Fibroblast of peridontal ligament (primary cell): ENCODE results near the gene SCN7A.
"Not testable (repeated sequence)": the region's sequence is repeated elsewhere in the genome, so short reads cannot be mapped to it uniquely, and the experiment has no call there.

Experiments used
- DNase-seq: peaks from one replicate; pipeline ENCODE4 v3.0.0-alpha.2; 2010; ENCODE audit errors: extremely low read depth

SCN7A gene

GRCh38 chr2:166454006-166454595 is 39.9 kb downstream of the SCN7A start:
- DNase-seq: no peak

DNA sequence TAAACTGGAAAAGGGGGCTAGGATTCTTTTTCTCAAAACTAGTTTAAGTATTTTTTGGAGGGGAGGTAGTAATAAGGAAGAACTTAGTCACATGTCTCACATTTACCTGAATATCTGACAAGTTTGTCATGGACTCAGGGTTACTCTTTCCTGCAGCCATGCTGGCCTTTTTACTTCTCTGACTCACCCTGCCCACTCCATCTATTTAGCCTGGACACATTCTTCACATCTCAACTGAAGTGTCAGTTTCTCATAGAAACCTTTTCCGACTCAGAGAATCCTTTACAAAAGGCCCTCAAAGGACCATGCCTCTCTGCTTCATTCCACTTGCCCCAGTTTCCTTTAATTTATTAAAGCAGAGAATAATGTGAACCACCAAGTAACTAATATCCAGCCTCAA is 42.6 kb downstream of the SCN7A start:
- DNase-seq: no peak

GRCh38 chr2:166449439-166449838 is 44.6 kb downstream of the SCN7A start:
- DNase-seq: no peak

GRCh38 chr2:166448106-166448505 is 45.9 kb downstream of the SCN7A start:
- no peak for DNase-seq

DNA sequence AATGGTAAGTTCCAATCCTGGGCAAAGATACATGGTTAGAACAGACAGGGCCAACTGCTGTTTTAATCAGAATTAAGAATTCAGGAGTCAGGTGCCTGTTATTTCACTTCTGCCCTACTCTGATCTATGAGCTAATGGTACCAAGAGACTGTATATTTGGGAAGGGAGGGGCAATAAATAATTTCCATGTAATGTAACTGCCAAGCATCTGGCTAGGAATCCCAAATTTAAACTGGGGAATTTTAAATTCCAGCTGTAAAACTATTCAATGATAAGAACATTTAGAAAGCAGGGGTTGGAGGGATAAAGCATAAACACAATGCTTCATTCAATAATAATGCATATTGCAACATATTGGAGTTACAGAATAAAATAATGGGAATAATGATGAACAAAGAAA is 49.7 kb downstream of the SCN7A start:
- no peak for DNase-seq

- DNase-seq: no peak
These were observed 53.7 kb downstream of the SCN7A start for GRCh38 chr2:166440313-166440712.

DNA sequence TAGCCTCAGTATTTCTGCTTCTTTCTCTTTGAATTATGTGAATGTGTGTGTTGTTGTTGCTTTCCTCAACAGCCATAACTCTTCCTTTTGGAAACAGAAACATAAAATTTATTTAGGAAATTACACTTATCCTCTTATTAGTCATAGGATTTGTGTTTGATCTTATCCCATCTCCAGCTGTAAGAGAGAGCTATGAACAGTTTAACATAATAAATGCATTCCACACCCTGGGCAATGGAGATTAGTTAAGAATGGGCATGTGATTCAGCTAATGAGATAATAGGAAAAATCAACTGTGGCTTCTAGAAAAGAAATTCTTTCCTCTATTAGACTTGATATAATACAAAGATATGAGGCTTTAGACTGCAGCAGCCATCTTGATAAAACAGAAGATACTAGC is 55.0 kb downstream of the SCN7A start:
- no peak for DNase-seq

DNA sequence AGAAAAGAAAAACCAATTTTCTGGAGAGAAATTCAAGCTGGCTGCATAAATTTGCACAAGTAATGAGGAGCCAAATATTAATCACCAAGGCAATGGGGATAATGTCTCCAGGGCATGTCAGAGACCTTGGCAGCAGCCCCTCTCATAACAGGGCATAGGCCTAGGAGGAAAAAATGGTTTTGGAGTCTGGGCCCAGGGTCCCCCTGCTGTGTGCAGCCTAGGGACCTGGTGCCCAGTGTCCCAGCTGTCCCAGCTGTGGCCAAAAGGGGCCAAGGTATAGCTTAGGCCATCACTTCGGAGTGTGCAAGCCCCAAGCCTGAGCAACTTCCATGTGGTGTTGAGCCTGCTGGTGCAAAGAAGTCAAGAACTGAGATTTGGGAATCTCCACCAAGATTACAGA is 57.1 kb downstream of the SCN7A start:
- no peak for DNase-seq

GRCh38 chr2:166436189-166436588 is 57.9 kb downstream of the SCN7A start:
- DNase-seq: no peak

DNA sequence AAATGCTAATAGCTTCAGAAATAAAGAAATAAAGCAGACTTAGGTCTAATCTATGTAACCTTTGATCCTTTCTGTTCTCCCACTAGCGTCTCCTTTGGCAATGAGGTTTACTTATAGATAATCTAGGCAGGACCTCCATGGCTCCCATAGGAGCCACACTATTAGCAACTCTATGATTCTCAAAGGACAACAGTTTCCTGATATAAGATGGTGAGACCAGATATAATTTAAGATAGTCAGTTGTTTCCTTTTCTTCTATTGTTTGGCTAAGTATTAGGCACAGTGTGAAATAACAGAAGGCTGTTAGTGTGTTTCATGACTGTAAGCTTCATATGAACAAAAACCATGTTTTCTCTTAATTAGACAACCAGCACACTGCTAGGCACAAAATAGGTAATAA is 59.6 kb downstream of the SCN7A start:
- DNase-seq: no peak

GRCh38 chr2:166433457-166433856 is 60.6 kb downstream of the SCN7A start:
- no peak for DNase-seq

- DNase-seq: no peak
These were observed 61.7 kb downstream of the SCN7A start for GRCh38 chr2:166432331-166432730.

GRCh38 chr2:166424841-166425240 is 69.2 kb downstream of the SCN7A start:
- no peak for DNase-seq

DNA sequence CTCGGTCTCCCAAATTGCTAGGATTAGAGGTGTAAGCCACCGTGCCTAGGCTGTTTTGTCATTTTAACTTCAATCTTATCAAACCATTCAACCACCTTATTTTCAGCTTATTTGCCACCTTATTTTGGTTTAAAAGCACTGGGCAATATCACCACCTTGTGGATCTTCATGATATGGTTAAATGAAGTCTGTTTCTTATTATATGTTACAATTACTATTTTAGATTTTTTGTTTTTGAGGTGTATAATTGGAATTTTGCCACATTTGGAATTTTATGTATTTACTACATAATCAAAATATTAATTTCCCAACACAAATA is 74.5 kb downstream of the SCN7A start:
- DNase-seq: peak; percentile 82

- DNase-seq: no peak
These were observed 75.0 kb downstream of the SCN7A start for GRCh38 chr2:166418853-166419615.

GRCh38 chr2:166417669-166418068 is 76.4 kb downstream of the SCN7A start:
- DNase-seq: peak; percentile 71

DNA sequence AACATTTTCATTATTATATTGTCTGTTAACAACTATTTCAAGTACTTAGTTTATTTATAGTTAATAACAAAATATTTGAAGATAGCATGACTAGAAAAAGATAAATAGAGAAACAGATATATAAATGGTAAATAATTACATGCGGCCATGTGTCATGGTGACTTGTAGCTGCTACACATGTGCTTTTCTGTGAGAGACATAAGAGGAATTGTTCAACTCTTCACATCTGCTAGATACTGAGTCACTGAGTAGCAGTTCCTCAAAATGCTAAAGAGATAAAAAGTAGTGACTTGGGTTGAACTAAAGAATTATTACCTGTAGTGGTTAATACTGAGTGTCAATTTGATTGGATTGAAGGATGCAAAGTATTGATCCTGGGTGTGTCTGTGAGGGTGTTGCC is 80.8 kb downstream of the SCN7A start:
- no peak for DNase-seq

DNA sequence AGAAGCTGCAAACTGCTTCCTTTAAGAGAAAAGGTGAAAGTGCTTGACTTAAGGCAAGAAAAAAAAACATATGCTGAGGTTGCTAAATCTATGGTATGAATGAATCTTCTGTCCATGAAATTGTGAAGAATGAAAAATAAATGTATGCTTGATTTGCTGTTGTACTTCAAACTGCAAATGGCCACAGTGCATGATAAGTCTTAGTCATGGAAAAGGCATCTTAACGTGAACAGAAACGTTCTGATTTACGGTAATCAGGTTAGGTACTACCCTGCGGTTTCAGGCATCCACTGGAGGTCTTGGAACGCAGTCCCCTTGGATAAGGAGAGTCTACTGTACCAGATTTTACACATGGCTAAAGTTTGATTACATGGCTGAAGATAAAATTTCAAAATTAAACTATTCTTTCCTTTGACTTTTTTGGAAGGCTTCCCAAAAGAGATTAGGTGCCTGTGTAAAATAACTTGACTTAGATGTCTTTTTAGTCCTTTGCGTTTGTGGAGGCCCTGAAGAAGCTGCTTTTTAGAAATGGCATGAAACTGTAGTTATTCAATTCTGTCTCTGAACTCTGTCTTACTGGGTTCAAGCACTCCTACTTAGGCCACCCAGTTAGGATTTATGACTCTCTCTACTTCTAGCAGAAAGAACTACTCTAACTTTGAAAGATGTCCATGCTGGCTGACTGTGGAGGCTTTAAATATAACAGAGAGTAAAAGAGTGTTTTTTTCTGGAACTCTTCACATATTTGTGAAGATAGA is 82.4 kb downstream of the SCN7A start:
- peak; percentile 38 for DNase-seq

DNA sequence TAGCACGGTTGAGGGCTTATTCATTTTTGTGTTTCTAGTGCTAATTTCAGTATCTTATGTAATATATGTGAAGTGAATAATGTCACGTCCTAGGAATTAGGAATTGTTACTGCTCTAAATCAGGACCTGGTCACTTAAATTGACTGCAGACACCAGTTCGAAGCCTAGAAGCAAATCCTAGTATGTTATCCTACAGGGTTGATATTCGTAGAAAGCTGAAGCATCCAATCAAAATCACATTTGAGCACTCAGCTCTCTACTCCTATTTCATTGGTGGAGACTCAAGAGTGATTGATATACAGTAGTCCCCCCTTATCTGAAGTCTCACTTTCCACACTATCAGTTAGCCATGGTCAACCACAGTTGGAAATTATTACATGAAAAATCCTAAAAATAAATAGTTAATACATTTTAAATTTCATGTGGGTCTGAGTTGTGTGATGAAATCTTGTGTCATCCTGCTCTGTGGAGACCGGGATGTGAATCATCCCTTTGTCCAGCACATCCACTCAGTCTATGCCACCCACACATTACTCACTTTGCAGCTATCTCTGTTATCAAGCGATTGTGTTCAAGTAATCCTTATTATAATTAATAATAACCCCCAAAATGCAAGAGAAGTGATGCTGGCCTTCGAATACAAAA is 83.1 kb downstream of the SCN7A start:
- peak; percentile 78 for DNase-seq

DNA sequence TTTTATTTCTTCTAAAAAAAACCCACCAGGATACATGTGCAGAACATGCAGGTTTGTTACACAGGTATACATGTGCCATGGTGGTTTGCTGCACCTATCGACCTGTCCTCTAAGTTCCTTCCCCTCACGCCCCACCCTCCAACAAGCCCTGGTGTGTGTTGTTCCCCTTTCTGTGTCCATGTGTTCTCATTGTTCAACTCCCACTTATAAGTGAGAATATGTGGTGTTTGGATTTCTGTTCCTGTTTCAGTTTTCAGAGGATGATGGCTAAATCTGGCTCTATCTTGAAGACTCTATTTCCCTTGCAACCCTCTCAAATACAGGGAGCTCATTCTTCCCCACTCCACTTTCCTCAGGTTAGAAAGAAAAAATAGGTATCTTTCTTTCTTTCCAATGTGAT is 86.3 kb downstream of the SCN7A start:
- not testable (repeated sequence) for DNase-seq

GRCh38 chr2:166406374-166406773 is 87.7 kb downstream of the SCN7A start:
- no peak for DNase-seq

DNA sequence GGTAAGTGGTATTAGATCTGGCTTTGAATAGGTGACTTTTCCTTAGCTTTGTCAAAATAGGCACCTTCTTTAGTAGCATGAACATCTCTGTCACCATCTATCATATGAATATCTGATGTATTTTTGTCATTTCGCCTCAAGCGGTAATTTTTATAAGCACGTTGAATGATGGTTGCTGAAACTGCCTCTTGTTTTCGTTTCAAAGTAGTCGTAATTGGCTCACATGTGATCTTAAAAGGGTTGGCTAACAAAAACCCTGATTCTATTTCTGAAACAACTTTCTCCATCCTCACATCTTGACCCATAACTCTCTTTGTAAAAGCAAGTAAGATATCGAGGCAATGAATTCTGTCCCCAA is 88.5 kb downstream of the SCN7A start:
- DNase-seq: no peak
